Measurements from ENCODE around the gene GHITM.
"Not testable (repeated sequence)": the region's sequence is repeated elsewhere in the genome, so short reads cannot be mapped to it uniquely, and the experiment has no call there.

The GHITM gene

GRCh38 chr10:84147347-84147746 is 8.0 kb downstream of the GHITM start:
- in situ Hi-C loops (cut with MboI; ENCODE audit: low sequenced_read_pairs): no loop called here

- in situ Hi-C loops (cut with MboI; ENCODE audit: low sequenced_read_pairs): not testable (repeated sequence)
Measured at GRCh38 chr10:84148006-84148597, 8.8 kb downstream of the GHITM start.

- in situ Hi-C loops (cut with MboI; ENCODE audit: low sequenced_read_pairs): no loop called here
Measured at GRCh38 chr10:84149854-84150253, 10.5 kb downstream of the GHITM start.

DNA sequence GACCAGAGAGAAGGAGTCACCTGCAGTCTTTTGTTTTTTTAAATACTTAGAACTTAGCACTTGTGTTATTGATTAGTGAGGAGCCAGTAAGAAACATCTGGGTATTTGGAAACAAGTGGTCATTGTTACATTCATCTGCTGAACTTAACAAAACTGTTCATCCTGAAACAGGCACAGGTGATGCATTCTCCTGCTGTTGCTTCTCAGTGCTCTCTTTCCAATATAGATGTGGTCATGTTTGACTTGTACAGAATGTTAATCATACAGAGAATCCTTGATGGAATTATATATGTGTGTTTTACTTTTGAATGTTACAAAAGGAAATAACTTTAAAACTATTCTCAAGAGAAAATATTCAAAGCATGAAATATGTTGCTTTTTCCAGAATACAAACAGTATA is 13.5 kb downstream of the GHITM start:
- in situ Hi-C loops (cut with MboI; ENCODE audit: low sequenced_read_pairs): no loop called here

DNA sequence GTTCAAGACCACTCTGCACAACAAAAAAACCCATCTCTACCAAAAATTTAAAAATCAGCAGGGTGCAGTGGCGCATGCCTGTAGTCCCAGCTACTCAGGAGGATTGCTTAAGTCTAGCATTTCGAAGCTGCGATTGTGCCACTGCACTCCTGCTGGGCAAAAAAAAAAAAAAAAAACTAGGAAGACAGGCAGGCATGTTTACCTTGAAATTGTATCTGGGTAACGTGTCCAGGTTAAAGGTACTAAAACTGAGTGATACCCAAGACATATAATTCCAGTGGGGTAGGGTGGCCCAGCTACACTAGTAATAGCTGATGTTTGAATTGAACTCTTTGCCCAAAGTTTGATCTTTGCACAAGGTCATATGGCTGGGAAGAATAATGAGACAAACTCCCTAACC is 16.2 kb downstream of the GHITM start:
- in situ Hi-C loops (cut with MboI; ENCODE audit: low sequenced_read_pairs): no loop called here

DNA sequence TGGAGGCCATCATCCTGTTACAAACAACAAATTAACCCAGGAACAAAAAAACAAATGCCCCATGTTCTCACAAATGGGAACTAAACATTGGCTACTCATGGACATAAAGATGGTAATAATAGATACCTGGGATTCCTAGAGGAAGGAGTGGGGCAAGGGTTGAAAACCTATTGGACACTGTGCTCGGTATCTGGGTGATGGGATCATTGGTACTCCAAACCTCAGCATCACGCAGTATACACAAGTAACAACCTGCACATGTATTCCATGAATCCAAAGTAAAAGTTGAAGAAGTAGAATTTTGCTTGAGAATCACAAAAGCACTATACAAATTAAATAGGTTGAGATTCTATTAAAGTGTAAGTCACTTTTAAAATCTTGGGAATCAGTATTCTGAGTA is 16.7 kb downstream of the GHITM start:
- in situ Hi-C loops (cut with MboI; ENCODE audit: low sequenced_read_pairs): no loop called here

DNA sequence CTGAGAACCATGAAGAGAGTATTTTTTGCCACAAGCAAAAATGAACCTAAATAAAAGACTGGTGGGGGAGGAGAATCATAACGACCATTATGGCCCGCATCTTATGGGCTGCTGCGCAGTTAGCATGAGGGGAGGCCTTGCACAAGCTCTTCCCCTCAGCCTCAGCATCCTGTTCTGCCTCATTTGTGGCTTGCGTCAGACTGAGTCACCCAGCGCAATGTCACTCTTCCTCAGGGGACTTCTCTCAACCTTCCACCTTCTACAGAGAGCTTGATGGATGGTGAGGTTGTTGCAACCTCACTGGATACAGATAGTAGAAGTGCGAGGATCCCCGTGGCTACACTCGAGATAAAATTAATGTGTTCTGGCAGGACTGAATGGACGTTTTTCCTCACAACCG is 17.5 kb downstream of the GHITM start:
- in situ Hi-C loops (cut with MboI; ENCODE audit: low sequenced_read_pairs): no loop called here

DNA sequence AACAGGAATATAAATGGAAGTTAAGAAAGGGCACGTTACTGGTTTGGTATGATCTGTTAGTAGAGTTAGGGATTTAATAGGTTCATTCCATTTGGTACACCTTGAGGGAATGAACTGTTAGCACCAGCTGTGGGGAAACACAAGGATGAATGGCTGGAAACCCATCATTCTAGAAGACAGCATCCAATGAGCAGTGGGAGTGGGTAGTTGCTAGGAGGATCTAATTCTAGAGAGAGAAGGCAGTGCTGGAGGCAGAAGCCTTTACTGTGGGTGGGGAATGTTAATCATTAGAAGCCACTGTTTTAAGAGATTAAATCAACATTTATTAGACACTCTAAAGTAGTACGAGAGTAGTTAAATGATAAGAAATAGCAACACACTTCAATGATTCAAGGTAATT is 18.8 kb downstream of the GHITM start:
- in situ Hi-C loops (cut with MboI; ENCODE audit: low sequenced_read_pairs): no loop called here

- in situ Hi-C loops (cut with MboI; ENCODE audit: low sequenced_read_pairs): no loop called here
Measured at GRCh38 chr10:84158550-84158949, 19.2 kb downstream of the GHITM start.

GRCh38 chr10:84159076-84159685 is 19.9 kb downstream of the GHITM start:
- in situ Hi-C loops (cut with MboI; ENCODE audit: low sequenced_read_pairs): no loop called here

DNA sequence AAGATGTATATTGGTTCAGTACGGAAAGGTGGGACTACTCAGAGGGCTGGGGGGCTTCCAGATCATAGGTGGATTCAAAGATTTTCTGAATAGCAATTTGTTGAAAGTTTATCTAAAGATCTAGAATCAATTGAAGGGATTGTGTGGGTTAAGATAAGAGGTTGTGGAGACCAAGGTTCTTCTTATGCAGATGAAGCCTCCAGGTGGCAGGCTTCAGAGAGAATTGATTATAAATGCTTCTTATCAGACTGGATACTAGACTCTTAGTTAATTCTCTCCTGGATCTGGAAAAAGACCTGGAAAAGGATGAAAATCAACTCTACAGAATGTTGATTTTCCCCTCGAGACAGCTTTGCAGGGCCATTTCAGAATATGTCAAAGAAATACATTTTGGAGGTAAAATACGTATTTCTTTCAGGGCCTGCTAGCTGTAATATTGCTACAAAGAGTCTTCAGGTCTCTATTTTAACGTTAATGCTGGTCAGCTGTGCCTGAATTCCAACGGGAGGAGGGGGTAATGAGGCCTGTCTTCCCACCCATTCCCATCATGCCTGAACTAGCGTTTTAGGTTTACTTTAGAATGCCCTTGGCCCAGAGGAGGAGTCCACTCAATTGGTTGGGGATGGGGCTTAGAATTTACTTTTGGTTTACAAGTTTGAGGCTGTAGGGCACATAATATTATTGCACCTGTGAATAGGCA is 21.5 kb downstream of the GHITM start:
- in situ Hi-C loops (cut with MboI; ENCODE audit: low sequenced_read_pairs): no loop called here

GRCh38 chr10:84163996-84164395 is 24.7 kb downstream of the GHITM start:
- in situ Hi-C loops (cut with MboI; ENCODE audit: low sequenced_read_pairs): no loop called here

DNA sequence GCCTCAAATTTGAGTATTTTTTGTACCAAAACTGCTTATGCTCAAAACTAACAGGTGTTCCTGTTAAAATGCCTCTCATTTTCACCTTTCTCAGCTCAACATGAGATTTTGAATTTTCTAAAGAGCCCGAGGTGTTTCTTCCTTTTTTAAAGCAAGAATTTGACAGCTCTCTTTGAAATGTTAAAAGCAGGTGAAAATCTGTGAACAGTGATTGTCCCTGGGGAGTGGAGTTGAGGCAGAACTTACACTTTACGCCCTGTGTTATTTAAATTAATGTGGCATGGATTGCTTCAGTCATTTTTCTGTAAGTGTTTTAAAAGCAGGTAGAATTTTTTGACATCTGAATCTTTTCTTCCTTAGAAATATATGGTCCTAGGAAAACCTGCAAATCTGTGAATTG is 25.1 kb downstream of the GHITM start:
- in situ Hi-C loops (cut with MboI; ENCODE audit: low sequenced_read_pairs): no loop called here

DNA sequence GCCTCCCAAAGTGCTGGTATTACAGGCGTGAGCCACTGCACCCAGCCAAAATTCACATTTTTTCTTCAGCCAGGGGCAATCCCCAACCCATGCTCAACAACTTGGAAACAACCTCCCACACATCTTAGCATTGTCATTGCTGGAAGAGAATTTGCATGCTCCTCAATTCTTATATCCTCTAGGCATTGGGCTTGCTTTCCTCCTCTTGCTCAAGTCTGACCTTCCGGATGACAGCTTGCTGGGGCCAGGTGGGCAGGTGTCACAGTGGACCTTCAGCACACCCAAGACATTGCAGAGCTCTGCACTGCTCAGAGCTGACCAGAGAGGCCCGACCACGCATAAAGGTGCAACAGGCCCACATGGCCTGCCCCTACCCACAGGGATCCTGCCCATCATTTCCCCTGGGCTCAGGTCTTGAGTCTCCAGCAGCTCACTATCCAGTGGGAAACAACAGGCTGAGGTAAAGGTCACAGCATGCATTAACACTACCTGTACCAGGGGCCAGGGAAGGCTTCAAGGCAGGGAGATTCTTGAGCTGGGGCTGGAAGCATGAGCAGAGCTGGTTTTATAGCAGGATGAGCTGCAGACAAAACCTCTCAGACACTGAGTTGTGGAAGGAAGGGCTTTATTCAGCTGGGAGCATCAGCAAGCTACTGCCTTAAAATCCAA is 27.4 kb downstream of the GHITM start:
- in situ Hi-C loops (cut with MboI; ENCODE audit: low sequenced_read_pairs): no loop called here

- in situ Hi-C loops (cut with MboI; ENCODE audit: low sequenced_read_pairs): not testable (repeated sequence)
Measured at GRCh38 chr10:84167289-84167653, 28.0 kb downstream of the GHITM start.

GRCh38 chr10:84168382-84168781 is 29.1 kb downstream of the GHITM start:
- in situ Hi-C loops (cut with MboI; ENCODE audit: low sequenced_read_pairs): not testable (repeated sequence)

- in situ Hi-C loops (cut with MboI; ENCODE audit: low sequenced_read_pairs): not testable (repeated sequence)
Measured at GRCh38 chr10:84171237-84171636, 31.9 kb downstream of the GHITM start.

GRCh38 chr10:84171700-84172466 is 32.6 kb downstream of the GHITM start:
- in situ Hi-C loops (cut with MboI; ENCODE audit: low sequenced_read_pairs): not testable (repeated sequence)

- in situ Hi-C loops (cut with MboI; ENCODE audit: low sequenced_read_pairs): no loop called here
Measured at GRCh38 chr10:84172467-84173356, 33.4 kb downstream of the GHITM start.

DNA sequence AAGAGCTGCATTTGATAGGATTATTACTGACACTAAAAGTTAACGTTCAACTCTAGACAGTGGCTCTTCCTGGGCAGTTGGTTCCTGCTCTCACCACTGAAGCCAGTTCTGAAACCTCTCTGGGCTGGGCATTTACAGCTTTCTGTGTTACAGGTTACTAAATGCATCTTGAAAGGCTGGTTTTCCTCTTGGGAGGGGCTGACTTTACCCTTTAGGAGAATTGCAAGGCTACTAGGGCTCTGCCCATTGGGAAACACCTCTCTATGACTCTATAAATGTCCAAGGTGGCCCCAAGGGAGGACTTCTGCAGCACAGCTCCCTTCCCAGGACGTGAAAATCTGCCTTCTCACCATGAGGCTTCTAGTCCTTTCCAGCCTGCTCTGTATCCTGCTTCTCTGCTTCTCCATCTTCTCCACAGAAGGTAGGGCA is 34.2 kb downstream of the GHITM start, which contains the start of gene GPR15LG:
TSS of gene GPR15LG (plus strand) at position 301 of the 429 bp plus-strand sequence. CDS start at position 352, 51 bp downstream.
- in situ Hi-C loops (cut with MboI; ENCODE audit: low sequenced_read_pairs): no loop called here
